Stimulated activated CD8-positive, alpha-beta memory T cell treated with anti-CD3 and anti-CD28 coated beads, Interleukin-4, amount 100 ng/mL, for 48 hours (primary cell): ENCODE data around the gene MYO1F.
A peak's percentile ranks its signal among the peaks of the same experiment; 100 is the strongest.
"Not testable (repeated sequence)": the region's sequence is repeated elsewhere in the genome, so short reads cannot be mapped to it uniquely, and the experiment has no call there.

Experiments
- DNase-seq: peaks from one replicate; pipeline ENCODE4 v3.0.0-alpha.2; 2020

The MYO1F gene

DNA sequence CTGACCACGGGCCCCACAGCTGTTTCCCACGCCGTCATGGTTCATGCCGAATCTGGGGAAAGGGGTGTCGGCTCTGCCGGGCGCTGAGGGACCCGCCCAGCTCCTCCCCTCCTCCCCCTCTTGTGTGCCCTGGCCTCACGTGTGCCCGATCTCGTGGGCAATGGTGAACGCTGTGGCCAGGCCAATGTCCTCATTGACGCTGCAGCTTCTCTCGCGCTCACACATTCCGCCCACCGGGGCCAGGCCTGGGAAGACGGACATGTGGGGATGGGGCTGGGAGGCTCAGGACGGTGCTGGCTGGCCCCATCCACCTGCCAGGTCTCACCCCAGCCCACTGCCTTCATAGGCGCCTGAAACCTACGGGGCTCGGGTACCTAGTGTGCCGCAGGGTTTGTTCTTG is 18.9 kb upstream of the MYO1F start:
- no peak for DNase-seq

DNA sequence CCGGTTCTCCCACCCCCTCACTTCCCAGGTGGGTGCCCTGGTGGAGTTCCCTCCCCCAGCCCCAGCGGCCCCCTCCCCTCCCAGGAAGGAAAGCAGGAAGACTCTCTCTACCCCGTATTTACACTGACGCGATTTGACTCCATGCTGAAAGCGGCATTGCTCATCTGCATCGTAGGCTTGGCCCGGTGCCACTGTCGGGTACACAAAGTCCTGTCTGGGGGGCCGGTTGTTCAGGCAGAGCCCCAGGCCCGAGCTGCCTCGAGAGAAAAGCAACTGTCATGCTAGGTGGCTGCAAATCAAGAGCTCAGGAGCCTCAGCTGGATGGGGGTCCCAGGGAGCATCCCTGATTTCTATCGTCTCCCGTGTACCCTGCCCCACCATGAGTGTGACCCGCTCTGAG is 18.4 kb upstream of the MYO1F start:
- DNase-seq = no peak

- DNase-seq = no peak
These were observed 16.7 kb upstream of the MYO1F start for GRCh38 chr19:8593931-8594330.

- peak; percentile 99 for DNase-seq
These were observed 15.2 kb upstream of the MYO1F start for GRCh38 chr19:8592231-8593009.

GRCh38 chr19:8589177-8589714 is 12.0 kb upstream of the MYO1F start:
- no peak for DNase-seq

DNA sequence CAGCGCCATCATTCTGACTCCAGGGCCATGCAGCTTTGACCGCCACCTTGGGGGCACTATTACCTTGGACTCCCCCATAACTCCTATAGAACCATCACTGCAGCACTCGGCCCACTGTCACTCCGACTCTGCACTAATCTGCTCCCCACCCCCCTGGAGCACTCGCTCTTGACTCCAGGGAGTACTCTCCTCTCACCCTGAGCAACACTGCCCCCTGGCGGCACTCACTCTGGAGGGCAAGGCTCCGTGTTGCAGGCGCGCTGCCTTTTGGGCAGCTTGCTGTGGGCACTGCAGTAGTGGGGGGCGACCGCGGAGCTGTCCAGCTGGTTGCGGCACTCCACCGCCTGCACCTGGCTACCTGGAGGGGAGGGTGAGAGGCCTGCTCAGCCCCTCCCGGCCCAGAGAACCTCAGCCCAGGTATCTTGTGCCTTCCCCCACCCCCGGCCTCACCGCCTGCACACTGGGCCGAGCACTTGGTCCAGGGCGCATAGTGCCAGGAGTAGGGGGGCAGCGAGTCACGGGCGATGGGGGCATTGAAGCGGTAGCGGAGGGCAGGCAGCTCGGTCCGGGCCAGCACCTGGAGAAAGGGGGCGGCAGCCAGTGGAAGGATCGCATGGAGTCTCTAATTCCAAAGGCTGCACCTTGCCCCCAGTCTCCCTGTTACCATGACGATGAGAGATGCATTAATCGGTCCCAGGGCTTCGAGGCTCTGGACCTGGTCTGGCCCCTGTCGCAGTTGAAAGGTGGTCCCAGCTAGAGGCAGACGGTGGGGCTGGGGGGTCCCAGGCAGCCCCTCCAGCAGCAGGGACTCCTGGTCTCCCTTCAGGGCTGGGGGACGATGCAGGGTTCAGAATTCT is 8.9 kb upstream of the MYO1F start:
- DNase-seq = peak; percentile 85

DNA sequence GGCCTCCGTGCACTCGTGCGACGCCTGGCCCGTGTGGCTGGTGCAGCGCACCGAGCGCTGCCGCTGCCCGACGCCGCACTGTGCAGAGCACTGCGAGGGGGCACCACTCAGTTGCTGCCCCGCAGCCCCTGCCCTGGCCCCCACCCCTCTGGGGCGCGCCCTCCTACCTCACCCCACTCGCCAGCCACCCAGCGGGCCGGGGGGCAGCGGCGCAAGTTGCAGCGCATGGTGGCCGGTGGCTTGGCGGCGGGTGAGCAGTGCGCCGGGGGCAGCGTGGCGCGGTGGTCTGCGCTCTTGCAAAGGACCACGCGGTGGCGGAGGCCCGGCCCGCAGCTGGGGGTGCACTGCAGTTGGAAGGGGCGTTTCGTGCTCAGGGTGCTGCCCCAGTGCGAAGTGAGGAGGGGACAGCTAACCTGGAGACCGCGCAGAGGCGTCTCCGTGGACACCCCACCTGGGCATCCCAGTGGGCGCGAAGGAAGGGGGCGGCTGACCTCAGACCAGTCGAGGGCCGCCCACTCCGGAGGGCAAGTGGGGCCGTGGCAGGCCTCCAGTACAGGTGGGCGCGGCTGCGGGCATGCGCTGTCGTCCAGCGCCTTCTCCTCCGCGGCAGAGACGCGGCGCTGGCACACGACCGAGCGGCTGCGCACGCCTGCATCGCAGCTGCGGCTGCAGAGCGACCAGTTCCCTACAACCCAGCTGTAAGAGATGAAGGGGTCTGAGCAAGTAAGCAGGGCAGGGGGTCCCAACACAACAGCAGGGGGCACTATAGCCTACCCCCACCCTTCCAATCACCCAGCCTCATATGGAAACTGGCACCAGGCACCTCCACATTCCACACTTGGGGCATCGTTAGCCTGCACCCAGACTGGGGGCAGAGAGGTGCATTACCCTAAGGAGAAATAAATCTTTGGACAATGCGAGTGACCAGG is 8.0 kb upstream of the MYO1F start:
- DNase-seq = no peak

GRCh38 chr19:8580710-8581281 is 3.6 kb upstream of the MYO1F start:
- peak; percentile 94 for DNase-seq

GRCh38 chr19:8578642-8579265 is 1.5 kb upstream of the MYO1F start:
- DNase-seq = peak; percentile 93

- no peak for DNase-seq
These were observed 499 bp upstream of the MYO1F start for GRCh38 chr19:8577741-8578140.

- DNase-seq = peak; percentile 42
These were observed 809 bp downstream of the MYO1F start for GRCh38 chr19:8576273-8576993.

GRCh38 chr19:8575467-8575997 is 1.7 kb downstream of the MYO1F start:
- peak; percentile 62 for DNase-seq

GRCh38 chr19:8574619-8574922 is 2.7 kb downstream of the MYO1F start:
- DNase-seq = not testable (repeated sequence)

DNA sequence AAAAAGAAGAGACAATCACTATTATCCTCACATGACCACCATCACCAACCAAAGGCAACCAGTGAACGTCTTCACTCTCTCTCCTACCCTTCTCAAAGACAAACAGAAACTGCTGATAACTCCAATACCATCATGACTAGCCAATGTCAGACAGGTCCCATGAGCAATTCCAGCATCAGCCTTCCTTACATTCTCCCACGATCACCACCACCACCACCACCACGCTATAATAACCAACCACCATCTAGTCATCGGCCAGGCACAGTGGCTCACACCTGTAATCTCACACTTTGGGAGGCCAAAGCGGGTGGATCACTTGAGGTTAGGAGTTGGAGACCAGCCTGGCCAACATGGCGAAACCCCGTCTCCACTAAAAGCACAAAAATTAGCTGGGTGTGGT is 3.9 kb downstream of the MYO1F start:
- DNase-seq = no peak

GRCh38 chr19:8571006-8571411 is 6.2 kb downstream of the MYO1F start:
- DNase-seq = peak; percentile 59

DNA sequence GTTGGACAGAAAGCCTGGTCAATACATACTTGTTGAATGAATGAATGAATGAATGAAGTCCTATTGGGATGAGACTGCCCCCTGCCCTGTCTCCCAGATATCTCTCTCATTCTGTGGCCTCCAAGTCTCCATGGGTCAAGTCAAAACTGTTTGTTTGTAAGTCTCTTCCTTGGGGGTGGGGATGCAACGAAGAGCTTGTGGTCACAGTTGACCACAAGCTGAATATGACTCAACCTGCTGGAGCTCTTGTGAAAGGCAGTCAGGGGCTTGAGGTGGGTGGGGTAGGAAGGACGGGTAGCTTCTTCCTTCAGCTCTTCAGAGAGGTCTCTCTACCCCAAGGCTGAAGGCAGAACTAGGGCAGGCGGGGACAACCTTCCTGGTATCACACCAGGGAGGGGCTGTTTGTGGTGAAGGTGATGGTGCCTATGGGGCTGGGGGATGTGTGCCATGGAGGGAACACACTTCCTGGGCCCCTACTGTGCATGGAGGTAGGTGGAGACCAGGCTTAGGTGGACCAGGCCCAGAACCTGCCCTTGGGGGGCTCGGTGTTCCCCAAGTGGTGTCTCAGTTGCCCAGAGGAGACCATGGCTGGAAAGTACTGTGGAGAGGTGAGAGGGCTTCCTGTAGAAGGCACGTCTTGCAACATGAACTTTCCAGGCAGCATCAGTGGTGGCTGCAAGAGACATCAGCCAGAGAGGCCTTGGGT is 8.0 kb downstream of the MYO1F start:
- DNase-seq = peak; percentile 77

DNA sequence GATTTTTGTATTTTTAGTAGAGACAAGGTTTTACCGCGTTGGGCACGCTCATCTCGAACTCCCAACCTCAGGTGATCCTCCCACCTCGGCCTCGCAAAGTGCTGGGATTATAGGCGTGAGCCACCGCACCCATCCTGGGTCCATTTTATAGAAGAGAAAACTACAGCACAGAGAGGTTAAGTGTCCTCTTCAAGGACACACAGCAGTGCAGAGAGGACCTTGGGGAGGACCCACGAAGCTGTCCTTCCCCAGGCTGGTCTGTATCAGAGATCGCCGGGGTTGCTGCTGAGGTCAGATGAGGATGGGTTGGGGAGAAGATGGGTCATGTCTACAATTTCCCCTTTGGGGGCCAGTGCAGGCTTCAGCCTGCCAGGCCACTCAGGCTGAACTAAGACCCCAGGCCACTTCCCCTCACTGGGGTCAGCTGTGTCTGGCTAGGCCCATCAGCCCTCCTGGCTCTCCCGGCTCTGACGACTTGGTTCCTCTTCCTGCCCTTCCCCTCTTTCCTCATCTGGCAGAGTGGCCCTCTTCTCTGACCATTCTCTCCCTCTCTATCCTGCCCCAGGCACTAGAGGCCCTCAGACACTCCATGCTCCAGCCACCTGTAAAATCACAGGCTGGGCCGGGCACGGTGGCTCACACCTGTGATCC is 9.6 kb downstream of the MYO1F start:
- no peak for DNase-seq

DNA sequence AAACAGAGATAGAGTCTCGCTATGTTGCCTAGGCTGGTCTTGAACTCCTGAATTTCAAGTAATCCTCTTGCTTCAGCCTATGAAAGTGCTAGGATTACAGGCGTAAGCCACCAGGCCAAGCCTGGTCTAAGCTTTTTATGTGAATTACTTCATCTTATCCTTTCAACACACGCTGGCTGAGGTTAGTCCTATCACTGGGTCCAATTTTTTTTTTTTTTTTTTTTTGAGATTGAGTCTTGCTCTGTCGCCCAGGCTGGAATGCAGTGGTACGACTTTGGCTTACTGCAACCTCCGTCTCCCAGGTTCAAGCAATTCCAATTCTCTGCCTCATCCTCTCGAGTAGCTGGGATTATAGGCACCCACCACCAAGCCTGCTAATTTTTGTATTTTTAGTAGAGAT is 10.4 kb downstream of the MYO1F start:
- DNase-seq = no peak

- DNase-seq = not testable (repeated sequence)
These were observed 12.4 kb downstream of the MYO1F start for GRCh38 chr19:8564866-8565265.
